ENCODE measurements around the gene SLC9C1.

DNA sequence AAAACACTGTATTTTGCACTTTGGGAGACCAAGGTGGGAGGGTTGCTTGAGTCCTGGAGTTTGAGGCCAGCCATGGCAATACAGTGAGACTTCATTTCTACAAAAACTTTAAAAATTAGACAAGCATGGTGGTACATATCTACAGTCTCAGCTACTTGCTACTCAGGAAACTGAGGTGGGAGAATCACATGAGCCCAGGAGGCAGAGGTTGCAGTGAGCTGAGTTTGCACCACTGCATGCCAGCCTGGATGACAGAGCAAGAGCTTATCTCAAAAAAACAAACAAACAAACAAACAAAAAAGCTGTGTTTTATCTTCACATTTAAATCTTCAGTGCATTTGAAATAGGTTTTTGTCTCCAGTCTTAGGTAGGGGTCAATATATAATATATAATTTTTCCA, 4.8 kb upstream of the SLC9C1 start:
- TF ChIP-seq, protein P1, sequence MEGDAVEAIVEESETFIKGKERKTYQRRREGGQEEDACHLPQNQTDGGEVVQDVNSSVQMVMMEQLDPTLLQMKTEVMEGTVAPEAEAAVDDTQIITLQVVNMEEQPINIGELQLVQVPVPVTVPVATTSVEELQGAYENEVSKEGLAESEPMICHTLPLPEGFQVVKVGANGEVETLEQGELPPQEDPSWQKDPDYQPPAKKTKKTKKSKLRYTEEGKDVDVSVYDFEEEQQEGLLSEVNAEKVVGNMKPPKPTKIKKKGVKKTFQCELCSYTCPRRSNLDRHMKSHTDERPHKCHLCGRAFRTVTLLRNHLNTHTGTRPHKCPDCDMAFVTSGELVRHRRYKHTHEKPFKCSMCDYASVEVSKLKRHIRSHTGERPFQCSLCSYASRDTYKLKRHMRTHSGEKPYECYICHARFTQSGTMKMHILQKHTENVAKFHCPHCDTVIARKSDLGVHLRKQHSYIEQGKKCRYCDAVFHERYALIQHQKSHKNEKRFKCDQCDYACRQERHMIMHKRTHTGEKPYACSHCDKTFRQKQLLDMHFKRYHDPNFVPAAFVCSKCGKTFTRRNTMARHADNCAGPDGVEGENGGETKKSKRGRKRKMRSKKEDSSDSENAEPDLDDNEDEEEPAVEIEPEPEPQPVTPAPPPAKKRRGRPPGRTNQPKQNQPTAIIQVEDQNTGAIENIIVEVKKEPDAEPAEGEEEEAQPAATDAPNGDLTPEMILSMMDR (IDR thresholded peaks at IDR 0.05; ENCODE audit: borderline replicate concordance, extremely low read depth, low read length, poor library complexity, severe bottlenecking), result no peak
- no peak for TF ChIP-seq EZH2 (IDR thresholded peaks at IDR 0.05; ENCODE audit: borderline replicate concordance, low read depth, low read length, severe bottlenecking)
